Mesodermal cell (in vitro differentiated cells): ENCODE measurements around the gene ICA1.
"Not testable (repeated sequence)": the region's sequence is repeated elsewhere in the genome, so short reads cannot be mapped to it uniquely, and the experiment has no call there.

ENCODE experiments used
- H3K27ac ChIP-seq: 2 replicates; pipeline ENCODE4 v1.7.0; 2013; ENCODE audit warnings: mild to moderate bottlenecking, low read depth, low read length, moderate library complexity; ENCODE audit not compliant: severe bottlenecking
- H3K36me3 ChIP-seq: 2 replicates; pipeline ENCODE4 v1.7.1; 2013; ENCODE audit warnings: mild to moderate bottlenecking, low read length, moderate library complexity; ENCODE audit not compliant: control insufficient read depth, insufficient read depth
- H3K4me1 ChIP-seq: one replicate; pipeline ENCODE4 v1.7.1; 2013; ENCODE audit warnings: mild to moderate bottlenecking, low read length; ENCODE audit not compliant: insufficient read depth, control insufficient read depth, poor library complexity, severe bottlenecking
- H3K4me3 ChIP-seq: 2 replicates; pipeline ENCODE4 v1.7.0; 2013; ENCODE audit warnings: low read length, control low read depth, mild to moderate bottlenecking; ENCODE audit not compliant: insufficient read depth, poor library complexity, severe bottlenecking; ENCODE audit errors: extremely low read depth
- H3K9me3 ChIP-seq: 2 replicates; pipeline ENCODE4 v1.7.1; 2013; ENCODE audit warnings: mild to moderate bottlenecking, low read length, moderate library complexity; ENCODE audit not compliant: control insufficient read depth
- WGBS, 2 experiments: methylation state at CpG; one replicate each; pipeline ENCODE4 v1.1.5; 2013; ENCODE audit warnings: missing lambda C conversion rate in 2 of 2; ENCODE audit not compliant: insufficient coverage in 2 of 2; 5-methylcytosine and 5-hydroxymethylcytosine counted together

The ICA1 gene

GRCh38 chr7:8249121-8249520, 12.8 kb downstream of the ICA1 start:
- Histone ChIP-seq H3K4me3 (no peak overlapping the region), H3K9me3 (no peaks in the 10 kb centered on the region), H3K27ac (no peak overlapping the region), H3K36me3 (no peaks in the 10 kb centered on the region), H3K4me1 (no peaks in the 10 kb centered on the region)
- 61 to 93% methylated on average over 3 of the region's 4 CpGs for WGBS, 2 experiments

DNA sequence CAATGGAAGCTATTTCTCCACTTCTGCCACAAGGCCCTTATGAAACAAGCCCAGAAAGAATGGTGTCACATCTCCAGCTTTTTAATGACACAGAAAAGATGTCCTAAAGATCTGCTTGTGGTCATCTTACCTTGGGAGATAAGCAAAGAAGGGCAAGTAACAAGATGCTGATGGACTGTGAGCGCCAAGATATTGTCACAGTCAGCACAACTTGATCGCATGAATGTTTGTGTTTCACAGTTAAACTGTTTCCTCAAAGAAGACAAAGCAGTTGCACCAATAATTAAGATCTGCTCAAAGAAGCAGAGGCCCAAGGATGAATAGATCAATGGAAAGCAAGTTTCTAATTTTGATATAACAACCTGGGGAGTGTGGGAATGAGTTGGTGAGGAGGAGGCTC, 15.9 kb downstream of the ICA1 start:
- Histone ChIP-seq H3K9me3 (no peaks in the 10 kb centered on the region), H3K36me3 (no peaks in the 10 kb centered on the region), H3K4me3 (no peak overlapping the region), H3K27ac (no peak overlapping the region), H3K4me1 (no peaks in the 10 kb centered on the region)
- 86 to 100% methylated on average over 1 to 2 of the region's 2 CpGs for WGBS, 2 experiments

- WGBS, 2 experiments: 91 to 96% methylated on average over 4 of the region's 5 CpGs
These were observed 16.9 kb downstream of the ICA1 start for GRCh38 chr7:8245032-8245431.

GRCh38 chr7:8243059-8243458, 18.9 kb downstream of the ICA1 start:
- H3K9me3 ChIP-seq, H3K4me1 ChIP-seq, H3K36me3 ChIP-seq, H3K4me3 ChIP-seq, H3K27ac ChIP-seq: not testable (repeated sequence)
- WGBS, 2 experiments: 83 to 100% methylated on average over 1 to 2 of the region's 5 CpGs

More at GRCh38 chr7:8245032-8245431, 16.9 kb downstream of the ICA1 start:
- H3K9me3 ChIP-seq, H3K27ac ChIP-seq, H3K36me3 ChIP-seq, H3K4me3 ChIP-seq, H3K4me1 ChIP-seq: not testable (repeated sequence)

- not testable (repeated sequence) for H3K36me3 ChIP-seq, H3K9me3 ChIP-seq, H3K27ac ChIP-seq, H3K4me3 ChIP-seq, H3K4me1 ChIP-seq
- 79 to 86% methylated on average over 8 of the region's 10 CpGs for WGBS, 2 experiments
These were observed 22.1 kb downstream of the ICA1 start for GRCh38 chr7:8239702-8240362.

- no peaks in the 10 kb centered on the region for H3K36me3 ChIP-seq
- 84 to 100% methylated on average over 2 to 3 of the region's 3 CpGs for WGBS, 2 experiments
- no peaks in the 10 kb centered on the region for H3K9me3 ChIP-seq
- no peak overlapping the region for H3K27ac ChIP-seq
- no peak overlapping the region for H3K4me3 ChIP-seq
- peaks cover 5% of the 10 kb centered on the region for H3K4me1 ChIP-seq
These were observed 25.1 kb downstream of the ICA1 start for GRCh38 chr7:8236780-8237407.

DNA sequence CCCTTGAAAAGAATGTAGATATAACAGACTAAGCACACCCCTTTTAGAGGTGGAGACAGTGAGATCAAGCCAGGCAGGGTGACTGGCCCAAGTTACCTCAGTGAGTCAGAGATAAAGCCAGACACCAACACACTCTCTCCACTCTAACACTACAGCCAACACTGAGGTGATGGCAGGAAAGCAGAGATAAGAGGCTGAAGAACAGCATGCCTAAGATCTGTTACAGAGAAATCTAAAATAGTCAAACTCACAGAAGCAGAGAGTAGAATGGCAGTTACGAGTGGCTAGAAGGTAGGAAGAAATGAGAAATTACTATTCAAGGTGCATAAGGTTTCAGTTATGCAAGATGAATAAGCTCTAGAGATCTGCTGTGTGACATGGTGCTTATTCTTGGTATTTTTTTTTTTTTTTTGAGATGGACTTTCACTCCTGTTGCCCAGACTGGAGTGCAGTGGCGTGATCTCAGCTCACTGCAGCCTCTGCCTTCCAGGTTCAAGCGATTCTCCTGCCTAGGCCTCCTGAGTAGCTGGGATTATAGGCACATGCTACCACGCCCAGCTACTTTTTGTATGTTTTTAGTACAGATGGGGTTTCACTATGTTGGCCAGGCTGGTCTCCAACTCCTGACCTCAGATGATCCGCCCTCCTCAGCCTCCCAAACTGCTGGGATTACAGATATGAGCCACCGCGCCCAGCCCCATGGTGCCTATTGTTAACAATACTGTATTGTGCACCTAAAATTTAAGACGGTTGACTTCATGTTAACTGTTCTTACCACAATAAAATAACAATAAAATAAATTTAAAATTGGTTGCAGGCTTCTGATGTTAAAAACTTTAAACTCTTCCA, 28.7 kb downstream of the ICA1 start:
- WGBS, 2 experiments: 90 to 94% methylated on average over 1 to 3 of the region's 8 CpGs
- no peaks in the 10 kb centered on the region for H3K9me3 ChIP-seq
- H3K4me1 ChIP-seq: peaks cover 5% of the 10 kb centered on the region
- H3K36me3 ChIP-seq: no peaks in the 10 kb centered on the region
- H3K4me3 ChIP-seq: no peak overlapping the region
- H3K27ac ChIP-seq: peak overlapping the region; percentile 6

DNA sequence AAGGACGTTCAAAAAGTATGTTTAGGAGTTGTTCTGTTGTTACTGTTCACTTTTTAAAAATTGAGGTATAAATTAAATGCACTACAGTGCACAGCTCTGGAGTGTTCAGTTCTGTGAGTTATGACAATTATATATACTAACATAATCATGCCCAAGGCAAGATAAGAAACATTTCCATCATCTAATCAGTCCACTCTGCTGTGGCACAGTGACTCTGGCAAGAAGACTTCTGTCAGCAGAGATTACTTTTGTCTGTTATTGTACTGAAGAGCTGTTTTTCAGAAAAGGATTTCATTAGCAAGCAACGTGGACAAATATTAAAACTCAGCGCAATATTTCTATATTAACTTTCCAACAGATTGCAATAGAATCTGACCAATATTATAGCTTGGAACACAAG, 32.0 kb downstream of the ICA1 start:
- no CpG with 5 or more reads among the region's 3 CpGs for WGBS, 2 experiments
- H3K36me3 ChIP-seq: no peaks in the 10 kb centered on the region
- no peaks in the 10 kb centered on the region for H3K9me3 ChIP-seq
- no peak overlapping the region for H3K4me3 ChIP-seq
- H3K4me1 ChIP-seq: peaks cover 3% of the 10 kb centered on the region
- no peak overlapping the region for H3K27ac ChIP-seq

GRCh38 chr7:8228766-8229674, 32.9 kb downstream of the ICA1 start:
- no peak overlapping the region for H3K27ac ChIP-seq
- 69 to 100% methylated on average over 2 to 3 of the region's 6 CpGs for WGBS, 2 experiments

DNA sequence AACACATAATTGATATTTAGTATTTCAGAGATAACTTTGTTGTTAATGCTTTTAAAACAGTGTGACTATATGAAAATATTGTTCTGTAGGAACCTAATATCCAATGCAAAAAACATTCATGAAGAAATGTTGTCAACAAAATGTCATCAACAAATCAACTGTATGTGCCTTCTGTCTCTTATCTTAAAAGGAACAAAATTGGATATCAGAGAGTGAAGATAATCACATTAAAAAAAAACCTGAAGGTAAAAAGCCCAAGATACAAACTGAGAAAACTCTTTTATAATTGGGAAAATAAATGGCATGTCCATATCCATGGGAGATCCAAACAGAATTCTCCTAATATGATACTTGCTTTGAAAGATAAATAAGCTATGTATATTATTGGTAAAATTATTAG, 33.9 kb downstream of the ICA1 start:
- Histone ChIP-seq H3K36me3 (no peaks in the 10 kb centered on the region), H3K4me3 (no peak overlapping the region), H3K4me1 (no peaks in the 10 kb centered on the region), H3K27ac (no peak overlapping the region), H3K9me3 (no peaks in the 10 kb centered on the region)

More at GRCh38 chr7:8228766-8229674, 32.9 kb downstream of the ICA1 start:
- H3K4me3 ChIP-seq: no peak overlapping the region
- no peaks in the 10 kb centered on the region for H3K9me3 ChIP-seq
- H3K4me1 ChIP-seq: peaks cover 3% of the 10 kb centered on the region
- no peaks in the 10 kb centered on the region for H3K36me3 ChIP-seq
